GM21717 (cell line): ENCODE data around the gene ACP2.

Experiments
- ATAC-seq: cut with Tn5 transposase; IDR thresholded peaks from one replicate; pipeline ENCODE4 v1.9.1; 2021; ENCODE audit warnings: mild to moderate bottlenecking, moderate library complexity; ENCODE audit not compliant: unreplicated experiment

The ACP2 gene

GRCh38 chr11:47244448-47245350, 3.9 kb downstream of the ACP2 start:
- ATAC-seq, result no peak

DNA sequence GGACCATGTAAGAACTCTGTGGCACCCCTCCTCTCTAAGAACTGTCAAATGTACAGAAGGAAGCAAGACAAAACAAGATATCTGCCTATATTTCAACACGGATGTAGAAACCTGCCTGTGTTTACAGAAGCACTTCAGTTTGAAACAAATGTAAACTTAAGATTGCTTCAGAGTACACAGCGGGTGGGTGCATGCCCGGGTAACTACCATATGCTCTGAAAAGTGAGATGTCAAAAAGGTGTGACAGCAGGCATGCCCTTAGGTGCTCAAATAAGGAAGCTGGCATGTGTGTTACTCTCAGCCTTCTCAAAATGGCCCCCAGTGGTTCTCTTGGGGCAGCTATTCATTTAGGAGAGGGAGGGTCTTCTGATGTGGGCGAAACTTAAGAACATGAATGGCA, 5.2 kb downstream of the ACP2 start:
- no peak for ATAC-seq

GRCh38 chr11:47242596-47243192, 5.9 kb downstream of the ACP2 start:
- no peak for ATAC-seq

DNA sequence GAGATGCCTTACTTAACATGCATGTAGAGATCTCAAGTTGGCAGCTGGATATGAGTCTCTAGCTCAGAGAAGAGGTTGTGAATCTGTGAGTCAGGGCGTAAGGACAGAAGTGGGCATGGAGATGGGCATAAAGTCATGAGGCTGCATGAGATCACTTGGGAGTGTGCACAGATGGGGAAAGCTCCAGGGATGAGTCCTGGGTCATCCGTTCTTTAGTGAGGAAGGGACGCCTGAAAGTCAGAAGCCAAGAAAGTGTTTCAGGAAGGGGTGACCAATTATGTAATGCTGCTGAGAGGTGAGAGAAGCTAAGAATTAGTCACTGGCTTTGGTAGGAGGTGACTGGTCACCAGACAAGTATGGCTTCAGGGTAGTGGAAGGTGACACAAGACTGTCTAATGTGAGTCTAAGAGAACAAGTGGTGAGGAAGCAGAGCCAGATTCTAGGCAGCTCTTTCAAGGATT, 6.7 kb downstream of the ACP2 start:
- ATAC-seq, result no peak

DNA sequence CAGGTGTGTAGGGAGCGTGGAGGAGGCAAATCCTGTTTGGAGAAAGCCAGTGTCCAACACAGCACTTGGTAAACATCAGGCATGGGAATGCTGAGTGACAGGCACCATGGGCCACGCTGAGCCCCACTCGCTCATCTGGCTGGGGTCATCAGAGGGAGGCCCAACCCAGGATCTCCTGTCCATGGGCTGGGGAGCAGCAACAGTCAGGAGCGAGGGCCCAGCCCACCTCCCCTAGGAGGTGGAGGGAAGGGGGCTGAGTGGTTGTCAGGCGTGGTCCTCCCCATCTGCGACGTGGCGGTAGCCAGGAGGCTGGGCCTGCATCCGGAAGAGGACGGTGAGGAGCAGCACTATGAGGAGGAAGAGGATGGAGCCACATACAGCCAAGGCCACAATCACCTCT, 8.8 kb downstream of the ACP2 start:
- no peak for ATAC-seq

DNA sequence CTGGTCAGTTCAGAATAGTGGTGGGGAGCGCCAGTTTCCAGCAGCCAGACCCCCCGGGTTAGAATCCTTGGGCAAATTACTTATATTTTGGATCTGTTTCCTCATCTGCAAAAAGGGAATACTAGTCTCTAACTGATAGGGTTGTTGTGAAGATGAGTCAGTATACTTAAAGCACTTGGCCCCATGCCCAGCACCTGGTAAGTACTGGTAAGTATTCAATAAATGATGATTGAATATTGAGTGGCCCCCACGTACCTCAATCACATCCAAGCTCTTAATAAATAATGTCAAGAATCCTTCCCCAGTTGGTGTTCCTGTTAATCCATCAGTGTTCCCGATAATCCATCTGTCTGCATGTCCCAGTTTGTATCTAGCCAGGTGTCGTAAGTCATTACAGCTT, 12.1 kb downstream of the ACP2 start:
- ATAC-seq, result no peak

GRCh38 chr11:47235163-47235562, 13.5 kb downstream of the ACP2 start:
- ATAC-seq, result no peak

GRCh38 chr11:47234669-47235100, 13.9 kb downstream of the ACP2 start:
- ATAC-seq, result no peak

- ATAC-seq, result no peak
Observed at GRCh38 chr11:47233989-47234668, 14.5 kb downstream of the ACP2 start.

DNA sequence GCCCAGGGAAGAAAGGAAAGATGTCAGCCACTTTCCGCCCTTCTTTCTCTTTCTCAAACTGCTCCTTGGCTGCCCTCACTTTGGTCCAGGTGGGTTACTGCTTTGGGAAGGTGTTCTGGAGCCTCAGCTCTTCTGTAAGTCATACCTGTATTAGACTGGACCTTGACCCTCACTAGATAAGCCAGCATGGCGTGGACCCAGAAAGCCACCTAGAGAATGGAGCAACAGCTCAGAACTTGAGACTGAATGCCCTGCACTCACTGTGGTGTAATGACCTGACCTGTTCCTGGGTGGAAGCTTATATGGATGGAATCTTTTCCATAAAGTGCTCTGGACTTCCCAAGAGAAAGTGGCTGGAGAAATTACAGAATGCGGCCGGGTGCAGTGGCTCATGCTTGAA, 15.6 kb downstream of the ACP2 start:
- ATAC-seq, result no peak

- ATAC-seq, result no peak
Observed at GRCh38 chr11:47229161-47229560, 19.5 kb downstream of the ACP2 start.

- peak; percentile 87 for ATAC-seq
Observed at GRCh38 chr11:47225552-47226400, 22.8 kb downstream of the ACP2 start.

- no peak for ATAC-seq
Observed at GRCh38 chr11:47222696-47223095, 25.9 kb downstream of the ACP2 start.

- no peak for ATAC-seq
Observed at GRCh38 chr11:47220401-47220821, 28.2 kb downstream of the ACP2 start.

DNA sequence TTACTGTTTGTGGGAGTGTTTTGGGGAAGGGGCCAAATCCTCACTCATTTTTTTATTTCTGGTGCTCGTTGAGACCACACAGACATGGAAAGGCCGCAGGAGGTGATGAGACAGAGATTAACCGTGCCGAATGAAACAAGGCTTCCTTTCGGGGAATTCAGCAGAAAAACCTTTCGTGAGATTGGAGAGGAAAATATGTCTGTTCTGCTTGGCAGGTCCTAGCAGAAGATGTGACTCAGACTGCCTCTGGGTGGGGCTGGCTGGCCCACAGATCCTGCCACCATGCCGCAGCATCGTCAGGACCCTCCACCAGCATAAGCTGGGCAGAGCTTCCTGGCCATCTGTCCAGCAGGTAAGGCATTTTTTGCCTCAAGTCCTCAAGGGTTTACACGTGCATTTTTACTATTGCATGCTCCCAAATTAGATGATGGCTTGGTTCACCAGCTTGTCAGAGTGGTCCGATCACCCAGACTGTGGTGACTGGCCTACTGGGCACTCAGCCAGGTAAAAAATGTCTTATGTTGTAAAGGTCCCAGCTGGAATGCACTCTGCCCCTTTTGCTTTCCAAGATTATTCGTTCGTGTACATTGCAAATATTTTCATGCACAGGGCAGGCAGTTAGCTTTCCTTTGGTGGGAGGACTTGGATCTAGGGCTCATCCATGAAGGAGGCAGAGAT, 32.4 kb downstream of the ACP2 start:
- ATAC-seq, result peak; percentile 30

- ATAC-seq, result no peak
Observed at GRCh38 chr11:47215366-47215910, 33.2 kb downstream of the ACP2 start.

GRCh38 chr11:47213950-47214565, 34.6 kb downstream of the ACP2 start:
- peak; percentile 82 for ATAC-seq

DNA sequence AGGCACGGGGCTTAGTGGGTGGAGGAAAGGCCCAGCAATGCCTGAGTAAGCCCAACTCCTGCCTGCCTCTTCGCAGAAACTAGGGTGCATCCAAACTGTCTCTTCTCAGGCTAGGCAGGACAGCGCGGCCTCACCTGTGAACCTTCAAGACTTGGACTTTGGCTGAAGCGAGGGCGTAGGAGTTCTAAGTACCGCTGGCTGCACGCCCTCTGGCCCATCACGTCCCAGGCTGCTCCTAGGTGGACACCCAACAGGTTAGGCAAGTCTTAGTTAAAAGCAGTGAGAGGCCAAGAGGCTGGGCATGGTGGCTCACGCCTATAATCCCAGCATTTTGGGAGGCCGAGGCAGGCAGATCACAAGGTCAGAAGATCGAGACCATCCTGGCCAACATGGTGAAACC, 35.7 kb downstream of the ACP2 start:
- ATAC-seq, result no peak

DNA sequence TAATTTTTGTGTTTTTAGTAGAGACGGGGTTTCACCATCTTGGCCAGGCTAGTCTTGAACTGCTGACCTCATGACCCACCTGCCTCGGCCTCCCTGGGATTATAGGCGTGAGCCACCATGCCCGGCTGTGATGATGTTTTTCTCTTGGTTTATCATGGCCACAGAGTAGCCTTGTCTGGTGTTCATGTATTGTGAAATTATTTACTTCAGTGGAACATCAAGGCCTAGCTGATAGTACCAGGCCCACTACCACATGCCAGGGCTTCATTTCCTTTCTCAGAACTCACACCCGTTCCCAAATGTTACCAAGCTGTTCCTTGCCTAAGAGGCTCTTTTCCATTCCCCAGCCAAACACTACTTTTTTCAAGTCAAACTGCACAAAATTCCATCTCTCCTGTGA, 40.0 kb downstream of the ACP2 start:
- ATAC-seq, result no peak
